Measurements from ENCODE around the gene CFAP300.
A peak's percentile ranks its signal among the peaks of the same experiment; 100 is the strongest.

The CFAP300 gene

DNA sequence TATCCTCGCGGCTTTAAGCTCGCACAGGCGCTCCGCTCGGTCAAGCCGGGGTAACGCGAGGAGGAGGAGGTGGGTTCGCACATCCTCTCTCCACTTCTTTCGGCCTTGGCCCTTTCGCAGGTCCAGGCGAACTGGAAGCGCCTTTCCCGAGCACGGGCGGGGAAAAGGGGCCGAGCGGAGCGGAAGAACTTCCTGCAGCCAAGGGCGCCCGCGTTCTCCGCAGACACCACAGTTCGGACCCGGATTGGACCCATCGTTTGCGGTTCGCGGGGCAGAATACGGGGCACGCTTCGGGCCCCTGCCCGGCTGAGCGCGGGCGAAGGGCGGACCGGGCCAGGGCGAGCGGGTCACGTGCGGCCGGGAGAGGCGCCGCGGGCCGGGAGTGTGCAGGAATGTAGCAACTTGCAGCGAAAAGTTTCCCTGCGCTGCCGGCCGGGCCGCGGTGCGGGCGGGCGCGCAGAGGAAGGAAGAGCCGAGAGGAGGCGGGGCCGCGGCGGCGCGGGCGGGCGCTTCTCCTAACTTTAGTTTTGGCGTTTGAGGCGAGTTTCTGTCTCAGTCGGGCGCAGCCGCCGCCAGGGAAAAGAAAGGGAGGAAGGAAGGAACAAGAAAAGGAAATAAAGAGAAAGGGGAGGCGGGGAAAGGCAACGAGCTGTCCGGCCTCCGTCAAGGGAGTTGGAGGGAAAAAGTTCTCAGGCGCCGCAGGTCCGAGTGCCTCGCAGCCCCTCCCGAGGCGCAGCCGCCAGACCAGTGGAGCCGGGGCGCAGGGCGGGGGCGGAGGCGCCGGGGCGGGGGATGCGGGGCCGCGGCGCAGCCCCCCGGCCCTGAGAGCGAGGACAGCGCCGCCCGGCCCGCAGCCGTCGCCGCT, 62.9 kb downstream of the CFAP300 start, which contains the start of gene YAP1:
Gene YAP1, plus strand, starts transcription at position 552 of the 865 bp plus-strand sequence. CDS start 402 bp downstream, outside the sequence.
- TF ChIP-seq, protein P1, sequence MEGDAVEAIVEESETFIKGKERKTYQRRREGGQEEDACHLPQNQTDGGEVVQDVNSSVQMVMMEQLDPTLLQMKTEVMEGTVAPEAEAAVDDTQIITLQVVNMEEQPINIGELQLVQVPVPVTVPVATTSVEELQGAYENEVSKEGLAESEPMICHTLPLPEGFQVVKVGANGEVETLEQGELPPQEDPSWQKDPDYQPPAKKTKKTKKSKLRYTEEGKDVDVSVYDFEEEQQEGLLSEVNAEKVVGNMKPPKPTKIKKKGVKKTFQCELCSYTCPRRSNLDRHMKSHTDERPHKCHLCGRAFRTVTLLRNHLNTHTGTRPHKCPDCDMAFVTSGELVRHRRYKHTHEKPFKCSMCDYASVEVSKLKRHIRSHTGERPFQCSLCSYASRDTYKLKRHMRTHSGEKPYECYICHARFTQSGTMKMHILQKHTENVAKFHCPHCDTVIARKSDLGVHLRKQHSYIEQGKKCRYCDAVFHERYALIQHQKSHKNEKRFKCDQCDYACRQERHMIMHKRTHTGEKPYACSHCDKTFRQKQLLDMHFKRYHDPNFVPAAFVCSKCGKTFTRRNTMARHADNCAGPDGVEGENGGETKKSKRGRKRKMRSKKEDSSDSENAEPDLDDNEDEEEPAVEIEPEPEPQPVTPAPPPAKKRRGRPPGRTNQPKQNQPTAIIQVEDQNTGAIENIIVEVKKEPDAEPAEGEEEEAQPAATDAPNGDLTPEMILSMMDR (IDR thresholded peaks at IDR 0.05; ENCODE audit: low read depth, low read length) = no peak
- peak within 1 kb of the TSS; percentile 93 for H3K4me3 ChIP-seq (ENCODE audit: low read depth, low read length)

DNA sequence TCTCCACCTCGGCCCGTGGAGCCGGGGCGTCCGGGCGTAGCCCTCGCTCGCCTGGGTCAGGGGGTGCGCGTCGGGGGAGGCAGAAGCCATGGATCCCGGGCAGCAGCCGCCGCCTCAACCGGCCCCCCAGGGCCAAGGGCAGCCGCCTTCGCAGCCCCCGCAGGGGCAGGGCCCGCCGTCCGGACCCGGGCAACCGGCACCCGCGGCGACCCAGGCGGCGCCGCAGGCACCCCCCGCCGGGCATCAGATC, 63.4 kb downstream of the CFAP300 start:
- H3K4me3 ChIP-seq (ENCODE audit: low read depth, low read length) = peak overlapping the region; percentile 93
- TF ChIP-seq, protein P1 (IDR thresholded peaks at IDR 0.05; ENCODE audit: low read depth, low read length) = no peak

GRCh38 chr11:102111011-102111786, 64.0 kb downstream of the CFAP300 start:
- H3K4me3 ChIP-seq (ENCODE audit: low read depth, low read length) = peak overlapping the region; percentile 93
- TF ChIP-seq, protein P1 (IDR thresholded peaks at IDR 0.05; ENCODE audit: low read depth, low read length) = no peak

DNA sequence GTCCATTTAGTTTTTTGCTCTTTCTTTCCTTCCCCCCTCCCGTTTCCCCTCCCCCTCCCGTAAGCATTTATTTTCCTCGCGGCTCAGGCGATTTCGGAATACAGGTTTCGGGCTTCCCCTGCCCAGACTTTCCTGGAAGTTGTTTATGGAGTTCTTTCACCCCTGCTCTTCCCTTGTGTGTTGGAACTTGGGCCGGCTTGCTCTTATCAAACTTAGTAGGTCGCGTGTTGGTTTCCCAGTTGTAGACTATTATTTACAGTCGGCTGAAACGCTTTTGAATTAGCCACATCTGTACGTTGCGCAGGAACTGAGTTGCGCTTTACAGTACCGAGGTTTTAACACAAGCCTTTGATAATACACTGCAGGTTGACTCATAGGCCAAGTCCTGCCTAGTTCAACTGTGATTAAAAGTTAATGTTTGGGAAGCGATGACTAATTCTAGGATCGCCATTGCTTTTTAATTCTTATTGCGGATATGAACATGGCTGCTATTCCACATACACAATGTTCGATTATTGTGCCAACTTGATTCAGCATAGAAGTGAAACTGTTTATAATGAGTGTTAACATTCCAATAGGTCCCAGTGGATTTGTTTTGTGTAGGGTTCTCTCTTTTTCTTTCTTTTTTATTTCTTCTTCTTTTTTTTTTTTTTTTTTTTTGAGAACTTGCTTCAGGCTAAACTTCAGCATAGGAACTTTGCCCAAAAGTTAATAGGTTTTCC, 64.7 kb downstream of the CFAP300 start:
- H3K4me3 ChIP-seq (ENCODE audit: low read depth, low read length) = peak overlapping the region; percentile 93
- TF ChIP-seq, protein P1 (IDR thresholded peaks at IDR 0.05; ENCODE audit: low read depth, low read length) = no peak

DNA sequence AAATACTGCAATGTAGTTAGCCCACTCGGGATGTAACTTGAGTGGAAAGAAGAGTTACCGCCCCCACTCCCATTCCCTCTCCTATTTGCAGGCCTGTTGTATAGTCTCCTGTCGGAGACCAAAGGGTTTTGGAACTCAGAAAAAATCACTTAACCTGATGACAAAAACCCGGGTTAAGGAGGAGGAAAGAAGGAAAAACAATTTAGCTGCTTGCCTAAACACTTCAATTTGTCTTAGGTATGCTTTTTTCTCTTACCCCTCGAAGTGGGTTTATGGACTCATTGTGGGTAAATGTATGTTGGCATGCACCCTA, 65.2 kb downstream of the CFAP300 start:
- TF ChIP-seq, protein P1 (IDR thresholded peaks at IDR 0.05; ENCODE audit: low read depth, low read length) = no peak
- H3K4me3 ChIP-seq (ENCODE audit: low read depth, low read length) = peak overlapping the region; percentile 93

- H3K4me3 ChIP-seq (ENCODE audit: low read depth, low read length) = peak overlapping the region; percentile 93
- TF ChIP-seq, protein P1 (IDR thresholded peaks at IDR 0.05; ENCODE audit: low read depth, low read length) = no peak
Observed at GRCh38 chr11:102114032-102114431, 66.8 kb downstream of the CFAP300 start.

Measured in WI38 (cell line).